Measurements from ENCODE around the gene TAC3. TPM values are rescaled to one million over a fixed set of nuclear protein-coding genes. Genes with fewer than 3 reads are reported as not detected.

Gene TAC3
- total and polyA plus RNA-seq, 2 donors from 2014 or later: not detected

DNA sequence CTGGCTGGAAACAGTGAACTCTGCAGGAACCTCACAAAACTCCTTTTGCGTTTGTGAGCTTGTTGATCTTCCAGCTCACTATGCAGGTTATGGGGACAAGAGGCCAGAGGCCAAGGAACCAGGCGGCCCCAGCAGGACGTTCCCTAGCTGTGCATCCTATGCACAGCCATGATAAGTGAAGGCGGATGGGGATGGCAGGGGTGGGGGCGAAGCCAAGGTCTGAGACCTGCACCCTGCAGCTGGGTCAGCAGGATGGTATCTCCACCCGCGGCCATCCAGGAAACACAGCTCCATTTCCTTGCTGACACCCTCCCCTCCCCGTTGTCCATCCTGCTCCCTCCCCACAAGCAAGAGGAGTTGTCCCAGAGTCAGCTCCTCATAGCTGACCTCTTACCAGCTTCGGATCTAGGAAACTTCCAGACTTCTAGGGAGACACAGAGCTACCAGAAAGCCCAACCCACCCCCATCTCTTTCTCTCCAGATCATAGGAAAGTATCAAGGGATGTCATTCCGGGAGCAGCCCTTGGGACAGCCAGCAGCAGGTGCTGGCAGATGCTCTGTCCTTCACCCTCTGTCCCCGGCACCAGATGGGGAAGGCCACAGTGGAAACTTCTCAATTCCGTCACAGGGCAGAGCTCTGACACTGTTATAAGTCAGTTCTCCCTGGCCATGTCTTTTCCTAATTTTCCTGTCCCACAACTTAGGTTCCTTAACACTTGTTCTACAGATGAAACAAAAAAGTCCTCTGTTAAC lies 19.4 kb downstream of the TAC3 start:
- FAIRE-seq: no peak
- Histone ChIP-seq H3K4me3 (ENCODE audit: low read length in 3 of 3) (no peak overlapping the region), H3K27me3 (ENCODE audit: control insufficient read depth, insufficient read depth, low read length) (no peaks in the 10 kb centered on the region), H3K4me1 (ENCODE audit: control insufficient read depth in 2 of 3, insufficient read depth in 2 of 3, low read depth in 1 of 3, low read length in 3 of 3) (peaks cover 0 to 9% (median 6%) of the 10 kb centered on the region in 3 donors), H3K9me3 (ENCODE audit: control insufficient read depth in 2 of 3, insufficient read depth in 1 of 3, low read length in 3 of 3) (no peaks in the 10 kb centered on the region), H3K9ac (ENCODE audit: low read length in 3 of 3) (no peak overlapping the region), H3K36me3 (ENCODE audit: control insufficient read depth in 2 of 3, insufficient read depth in 3 of 3, low read length in 3 of 3) (peaks cover 0 to 8% (median 5%) of the 10 kb centered on the region in 3 donors), H3K27ac (ENCODE audit: low read depth in 2 of 2, low read length in 2 of 2) (peak overlapping the region; percentile 7 to 68)
- intact Hi-C loops (cut with DNase I): loop anchor here (10.0 kb wide), 1 partner anchor 232 kb away; the partner anchor contains the start of gene HSD17B6
- TF ChIP-seq, protein P1, sequence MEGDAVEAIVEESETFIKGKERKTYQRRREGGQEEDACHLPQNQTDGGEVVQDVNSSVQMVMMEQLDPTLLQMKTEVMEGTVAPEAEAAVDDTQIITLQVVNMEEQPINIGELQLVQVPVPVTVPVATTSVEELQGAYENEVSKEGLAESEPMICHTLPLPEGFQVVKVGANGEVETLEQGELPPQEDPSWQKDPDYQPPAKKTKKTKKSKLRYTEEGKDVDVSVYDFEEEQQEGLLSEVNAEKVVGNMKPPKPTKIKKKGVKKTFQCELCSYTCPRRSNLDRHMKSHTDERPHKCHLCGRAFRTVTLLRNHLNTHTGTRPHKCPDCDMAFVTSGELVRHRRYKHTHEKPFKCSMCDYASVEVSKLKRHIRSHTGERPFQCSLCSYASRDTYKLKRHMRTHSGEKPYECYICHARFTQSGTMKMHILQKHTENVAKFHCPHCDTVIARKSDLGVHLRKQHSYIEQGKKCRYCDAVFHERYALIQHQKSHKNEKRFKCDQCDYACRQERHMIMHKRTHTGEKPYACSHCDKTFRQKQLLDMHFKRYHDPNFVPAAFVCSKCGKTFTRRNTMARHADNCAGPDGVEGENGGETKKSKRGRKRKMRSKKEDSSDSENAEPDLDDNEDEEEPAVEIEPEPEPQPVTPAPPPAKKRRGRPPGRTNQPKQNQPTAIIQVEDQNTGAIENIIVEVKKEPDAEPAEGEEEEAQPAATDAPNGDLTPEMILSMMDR (IDR thresholded peaks at IDR 0.05; ENCODE audit: borderline replicate concordance, extremely low read depth, insufficient read depth): no peak
- DNase-seq: peak in 2 of 5 donors; percentile 55 to 81

DNA sequence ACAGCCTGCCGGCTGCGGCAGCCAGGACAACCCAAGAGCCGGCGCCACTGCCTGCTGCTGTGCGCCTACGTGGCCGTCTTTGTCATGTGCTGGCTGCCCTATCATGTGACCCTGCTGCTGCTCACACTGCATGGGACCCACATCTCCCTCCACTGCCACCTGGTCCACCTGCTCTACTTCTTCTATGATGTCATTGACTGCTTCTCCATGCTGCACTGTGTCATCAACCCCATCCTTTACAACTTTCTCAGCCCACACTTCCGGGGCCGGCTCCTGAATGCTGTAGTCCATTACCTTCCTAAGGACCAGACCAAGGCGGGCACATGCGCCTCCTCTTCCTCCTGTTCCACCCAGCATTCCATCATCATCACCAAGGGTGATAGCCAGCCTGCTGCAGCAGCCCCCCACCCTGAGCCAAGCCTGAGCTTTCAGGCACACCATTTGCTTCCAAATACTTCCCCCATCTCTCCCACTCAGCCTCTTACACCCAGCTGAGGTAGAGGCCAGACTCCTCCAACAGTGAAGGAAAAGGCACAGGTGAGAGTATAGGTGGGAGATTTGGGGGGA lies 20.3 kb downstream of the TAC3 start:
- Histone ChIP-seq H3K27me3 (ENCODE audit: control insufficient read depth, insufficient read depth, low read length) (no peaks in the 10 kb centered on the region), H3K4me1 (ENCODE audit: control insufficient read depth in 2 of 3, insufficient read depth in 2 of 3, low read depth in 1 of 3, low read length in 3 of 3) (peaks cover 0 to 9% (median 7%) of the 10 kb centered on the region in 3 donors), H3K4me3 (ENCODE audit: low read length in 3 of 3) (no peak overlapping the region), H3K9me3 (ENCODE audit: control insufficient read depth in 2 of 3, insufficient read depth in 1 of 3, low read length in 3 of 3) (no peaks in the 10 kb centered on the region), H3K27ac (ENCODE audit: low read depth in 2 of 2, low read length in 2 of 2) (peak overlapping the region in 1 of 2 donors; percentile 49), H3K36me3 (ENCODE audit: control insufficient read depth in 2 of 3, insufficient read depth in 3 of 3, low read length in 3 of 3) (peaks cover 0 to 8% (median 0%) of the 10 kb centered on the region in 3 donors), H3K9ac (ENCODE audit: low read length in 3 of 3) (no peak overlapping the region)
- DNase-seq (no peak), FAIRE-seq (no peak)
- intact Hi-C loops (cut with DNase I): loop anchor here (10.0 kb wide), 1 partner anchor 231 kb away; the partner anchor contains the start of gene HSD17B6
- TF ChIP-seq, protein P1 (IDR thresholded peaks at IDR 0.05; ENCODE audit: borderline replicate concordance, extremely low read depth, insufficient read depth): no peak

DNA sequence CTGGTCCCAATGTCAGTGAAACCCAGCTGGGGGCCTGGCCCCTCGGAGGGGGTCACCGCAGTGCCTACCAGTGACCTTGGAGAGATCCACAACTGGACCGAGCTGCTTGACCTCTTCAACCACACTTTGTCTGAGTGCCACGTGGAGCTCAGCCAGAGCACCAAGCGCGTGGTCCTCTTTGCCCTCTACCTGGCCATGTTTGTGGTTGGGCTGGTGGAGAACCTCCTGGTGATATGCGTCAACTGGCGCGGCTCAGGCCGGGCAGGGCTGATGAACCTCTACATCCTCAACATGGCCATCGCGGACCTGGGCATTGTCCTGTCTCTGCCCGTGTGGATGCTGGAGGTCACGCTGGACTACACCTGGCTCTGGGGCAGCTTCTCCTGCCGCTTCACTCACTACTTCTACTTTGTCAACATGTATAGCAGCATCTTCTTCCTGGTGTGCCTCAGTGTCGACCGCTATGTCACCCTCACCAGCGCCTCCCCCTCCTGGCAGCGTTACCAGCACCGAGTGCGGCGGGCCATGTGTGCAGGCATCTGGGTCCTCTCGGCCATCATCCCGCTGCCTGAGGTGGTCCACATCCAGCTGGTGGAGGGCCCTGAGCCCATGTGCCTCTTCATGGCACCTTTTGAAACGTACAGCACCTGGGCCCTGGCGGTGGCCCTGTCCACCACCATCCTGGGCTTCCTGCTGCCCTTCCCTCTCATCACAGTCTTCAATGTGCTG lies 21.0 kb downstream of the TAC3 start:
- DNase-seq: no peak
- Histone ChIP-seq H3K4me3 (ENCODE audit: low read length in 3 of 3) (no peak overlapping the region), H3K27ac (ENCODE audit: low read depth in 2 of 2, low read length in 2 of 2) (peak overlapping the region in 1 of 2 donors; percentile 49), H3K27me3 (ENCODE audit: control insufficient read depth, insufficient read depth, low read length) (no peaks in the 10 kb centered on the region), H3K4me1 (ENCODE audit: control insufficient read depth in 2 of 3, insufficient read depth in 2 of 3, low read depth in 1 of 3, low read length in 3 of 3) (peaks cover 0 to 9% (median 9%) of the 10 kb centered on the region in 3 donors), H3K9me3 (ENCODE audit: control insufficient read depth in 2 of 3, insufficient read depth in 1 of 3, low read length in 3 of 3) (no peaks in the 10 kb centered on the region), H3K9ac (ENCODE audit: low read length in 3 of 3) (no peak overlapping the region), H3K36me3 (ENCODE audit: control insufficient read depth in 2 of 3, insufficient read depth in 3 of 3, low read length in 3 of 3) (peaks cover 0 to 4% (median 0%) of the 10 kb centered on the region in 3 donors)
- intact Hi-C loops (cut with DNase I): loop anchor here (10.0 kb wide), 1 partner anchor 231 kb away; the partner anchor contains the start of gene HSD17B6
- no peak for FAIRE-seq
- TF ChIP-seq, protein P1 (IDR thresholded peaks at IDR 0.05; ENCODE audit: borderline replicate concordance, extremely low read depth, insufficient read depth): no peak

All from kidney (tissue), 14 donors.